ENCODE results near the gene PIP5K1C. TPM values are rescaled to one million over a fixed set of nuclear protein-coding genes. Genes with fewer than 3 reads are reported as not detected.

Gene PIP5K1C
- total and polyA plus RNA-seq, 10 of the 15 experiments (the other 5 are each of a cell fraction or from before 2014, with no cell fraction given), result 0.39 to 19.6 (median 5.3) TPM

- TF ChIP-seq WRNIP1 (IDR thresholded peaks at IDR 0.05; ENCODE audit: borderline replicate concordance, low read depth, low read length), result no peak
These were observed 85.3 kb downstream of the PIP5K1C start (continued) for GRCh38 chr19:3614858-3615505.

- H4K20me1 ChIP-seq (ENCODE audit: control insufficient read depth, insufficient read depth), result no peaks in the 10 kb centered on the region
- TF ChIP-seq BRCA1 (IDR thresholded peaks at IDR 0.05; ENCODE audit: low read depth, low read length) (no peak), IRF5 (IDR thresholded peaks at IDR 0.05; ENCODE audit: borderline replicate concordance) (no peak)
- DNase-seq (ENCODE audit: low read depth, low spot score) (no peak), ATAC-seq (no peak), FAIRE-seq (no peak)
- no peaks in the 10 kb centered on the region for H3K27me3 ChIP-seq (replicated peaks in 1 of 2; ENCODE audit: control insufficient read depth in 2 of 2, insufficient read depth in 2 of 2, low read length in 1 of 2)
- no peak overlapping the region for H3K4me3 ChIP-seq
- POLR2A ChIA-PET, result no interaction called here
- no peak overlapping the region for H3K4me2 ChIP-seq (ENCODE audit: control insufficient read depth, insufficient read depth)
- H3K79me2 ChIP-seq (ENCODE audit: control insufficient read depth, insufficient read depth, low read length), result no peaks in the 10 kb centered on the region
- no peak overlapping the region for H3K9ac ChIP-seq (ENCODE audit: control insufficient read depth, insufficient read depth, low read length)
- RAD21 ChIA-PET (ENCODE audit: unreplicated experiment), result no interaction called here
- in situ Hi-C loops (cut with MboI) (no loop called here), intact Hi-C loops (cut with micrococcal nuclease; ENCODE audit: unreplicated experiment) (no loop called here)
- 88% methylated on average over 35 of the region's 39 CpGs for WGBS (ENCODE audit: insufficient coverage, insufficient replicate concordance, low lambda C conversion rate, missing lambda C conversion rate)
- SMC1A ChIA-PET (ENCODE audit: uncharacterized antibody, unreplicated experiment), result no interaction called here
- peaks cover 0 to 11% of the 10 kb centered on the region in 2 experiments; a peak in 3 of 4 replicates for H3K36me3 ChIP-seq (ENCODE audit: control insufficient read depth in 2 of 2, insufficient read depth in 2 of 2, low read length in 1 of 2)
- no TSS peak for BruUV-seq (replicated peaks)
- CTCF ChIA-PET, result no interaction called here
- H3K27ac ChIP-seq (ENCODE audit: control insufficient read depth, insufficient read depth), result no peak overlapping the region
- H3K9me3 ChIP-seq (replicated peaks; ENCODE audit: control insufficient read depth, insufficient read depth, low read length), result no peaks in the 10 kb centered on the region
- H3K4me1 ChIP-seq (ENCODE audit: control insufficient read depth, insufficient read depth, low read length), result no peaks in the 10 kb centered on the region
- no peak overlapping the region for H2AFZ ChIP-seq (ENCODE audit: control insufficient read depth, low read depth, low read length)
These were observed 86.2 kb downstream of the PIP5K1C start for GRCh38 chr19:3613818-3614661.
